Ascending aorta (tissue), 2 donors: Measurements from ENCODE around the gene ARL15. TPM values are rescaled to one million over a fixed set of nuclear protein-coding genes. Genes with fewer than 3 reads are reported as not detected.

Experiments
- DNase-seq, 2 donors: peaks; one replicate each; pipeline ENCODE4 v3.0.0-alpha.2; 2019; ENCODE audit warnings: low spot score in 2 of 2
- H3K27ac ChIP-seq, 2 donors: fragments of 200-600 bp; sonication (generic); one replicate each; pipeline ENCODE4 v1.5.1; 2016 to 2017; ENCODE audit warnings: mild to moderate bottlenecking in 1 of 2
- H3K27me3 ChIP-seq: fragments of 200-600 bp; sonication (generic); one replicate; pipeline ENCODE4 v1.5.1; 2017
- H3K36me3 ChIP-seq, 2 donors: fragments of 200-600 bp; sonication (generic); one replicate each; pipeline ENCODE4 v1.5.1; 2016
- H3K4me1 ChIP-seq, 2 donors: fragments of 200-600 bp; sonication (generic); one replicate each; pipeline ENCODE4 v1.5.1; 2016 to 2017; ENCODE audit warnings: mild to moderate bottlenecking in 1 of 2
- H3K4me3 ChIP-seq, 2 donors: fragments of 200-600 bp; sonication (generic); one replicate each; pipeline ENCODE4 v1.5.1; 2016 to 2017; ENCODE audit warnings: mild to moderate bottlenecking in 1 of 2
- H3K9me3 ChIP-seq, 2 donors: fragments of 200-600 bp; sonication (generic); one replicate each; pipeline ENCODE4 v1.5.1; 2016
- CTCF ChIP-seq, 3 experiments: fragments of 200-600 bp in 2 of 3; fragments of 450-650 bp in 1 of 3; sonication (generic) in 2 of 3; IDR thresholded peaks; one replicate each; pipeline ENCODE4 v1.5.1; 2016 to 2019; ENCODE audit warnings: antibody characterized with exemption in 3 of 3, mild to moderate bottlenecking in 1 of 3, moderate library complexity in 1 of 3
- intact Hi-C: fragments of 100-400 bp; cut with DNase I; formaldehyde crosslinking; loops from one replicate; pipeline ENCODE4 v1.15.1; 2023
- total RNA-seq: library from RNA; depleted of rRNA; stranded (reverse); fragments of >200 nt; gene quantifications from one replicate; pipeline ENCODE4 v1.1.0, GENCODE V29; 2016

Gene ARL15
- total RNA-seq, 1 donor from 2014 or later: 12.5 TPM

- no peak overlapping the region for H3K27ac ChIP-seq
- no peak overlapping the region for H3K4me3 ChIP-seq
- no peaks in the 10 kb centered on the region for H3K9me3 ChIP-seq
- intact Hi-C loops: no loop called here
- no peak for DNase-seq
- no peaks in the 10 kb centered on the region for H3K36me3 ChIP-seq
- H3K4me1 ChIP-seq: peaks cover 0 to 3% of the 10 kb centered on the region in 2 donors
- no peaks in the 10 kb centered on the region for H3K27me3 ChIP-seq
- TF ChIP-seq CTCF (IDR thresholded peaks at IDR 0.05): no peak
Observed at GRCh38 chr5:54197018-54197417, 113.4 kb downstream of the ARL15 start.

GRCh38 chr5:54195701-54196100, 114.7 kb downstream of the ARL15 start:
- TF ChIP-seq CTCF (IDR thresholded peaks at IDR 0.05): no peak
- no peaks in the 10 kb centered on the region for H3K9me3 ChIP-seq
- no peak overlapping the region for H3K4me3 ChIP-seq
- no peaks in the 10 kb centered on the region for H3K36me3 ChIP-seq
- H3K27me3 ChIP-seq: no peaks in the 10 kb centered on the region
- no peak overlapping the region for H3K27ac ChIP-seq
- DNase-seq: no peak
- intact Hi-C loops: no loop called here
- peaks cover 0 to 3% of the 10 kb centered on the region in 2 donors for H3K4me1 ChIP-seq

DNA sequence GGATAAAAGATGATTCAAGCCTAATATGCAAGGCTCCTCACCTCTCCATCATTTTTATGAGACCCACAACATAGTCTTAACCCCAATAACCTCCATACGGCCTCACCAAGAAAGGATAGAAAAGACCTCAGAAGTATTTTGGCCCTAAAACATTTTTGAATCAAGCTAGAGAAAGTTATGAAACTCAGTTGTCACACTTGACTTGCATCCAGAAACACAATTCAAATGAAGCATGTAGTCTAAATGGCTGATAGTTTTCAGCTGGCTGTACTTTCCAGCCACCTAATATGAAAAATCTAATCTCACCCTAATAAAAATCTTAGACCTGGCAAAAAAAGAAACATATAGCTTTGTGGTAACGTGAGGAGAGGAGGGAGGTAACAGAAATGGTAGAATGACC, 116.1 kb downstream of the ARL15 start:
- Histone ChIP-seq H3K4me3 (no peak overlapping the region), H3K9me3 (no peaks in the 10 kb centered on the region), H3K27me3 (no peaks in the 10 kb centered on the region), H3K27ac (no peak overlapping the region), H3K4me1 (peaks cover 0 to 3% of the 10 kb centered on the region in 2 donors), H3K36me3 (no peaks in the 10 kb centered on the region)
- no peak for TF ChIP-seq CTCF (IDR thresholded peaks at IDR 0.05)
- intact Hi-C loops: no loop called here
- no peak for DNase-seq

- Histone ChIP-seq H3K27ac (no peak overlapping the region), H3K9me3 (no peaks in the 10 kb centered on the region), H3K4me3 (no peak overlapping the region), H3K4me1 (peaks cover 0 to 3% of the 10 kb centered on the region in 2 donors), H3K36me3 (no peaks in the 10 kb centered on the region), H3K27me3 (no peaks in the 10 kb centered on the region)
- no peak for DNase-seq
- intact Hi-C loops: no loop called here
- TF ChIP-seq CTCF (IDR thresholded peaks at IDR 0.05): no peak
Observed at GRCh38 chr5:54187694-54188093, 122.7 kb downstream of the ARL15 start.

- DNase-seq: no peak
- intact Hi-C loops: no loop called here
- no peak for TF ChIP-seq CTCF (IDR thresholded peaks at IDR 0.05)
- Histone ChIP-seq H3K9me3 (no peaks in the 10 kb centered on the region), H3K36me3 (no peaks in the 10 kb centered on the region), H3K4me3 (no peak overlapping the region), H3K4me1 (peaks cover 0 to 3% of the 10 kb centered on the region in 2 donors), H3K27ac (no peak overlapping the region), H3K27me3 (no peaks in the 10 kb centered on the region)
Observed at GRCh38 chr5:54186912-54187445, 123.4 kb downstream of the ARL15 start.

GRCh38 chr5:54186108-54186507, 124.3 kb downstream of the ARL15 start:
- no peak for TF ChIP-seq CTCF (IDR thresholded peaks at IDR 0.05)
- Histone ChIP-seq H3K27ac (no peak overlapping the region), H3K9me3 (no peaks in the 10 kb centered on the region), H3K4me1 (peaks cover 0 to 3% of the 10 kb centered on the region in 2 donors), H3K36me3 (no peaks in the 10 kb centered on the region), H3K27me3 (no peaks in the 10 kb centered on the region), H3K4me3 (no peak overlapping the region)
- intact Hi-C loops: no loop called here
- DNase-seq: no peak
